Neural progenitor cell (in vitro differentiated cells): Measurements from ENCODE around the gene DOHH. TPM values are rescaled to one million over a fixed set of nuclear protein-coding genes. Genes with fewer than 3 reads are reported as not detected.

Experiments
- DNase-seq: peaks from one replicate; pipeline ENCODE4 v3.0.0-alpha.2; 2016; ENCODE audit warnings: low spot score
- H2AFZ ChIP-seq: fragments of 200-600 bp; sonication (generic); replicated peaks from 2 replicates; pipeline ENCODE4 v1.6.1; 2016; ENCODE audit warnings: antibody characterized with exemption
- H3F3A ChIP-seq: fragments of 200-600 bp; sonication (generic); 2 replicates; pipeline ENCODE4 v1.6.1; 2016; ENCODE audit warnings: antibody characterized with exemption, low read depth
- H3K27ac ChIP-seq: fragments of 200-600 bp; sonication (generic); 2 replicates; pipeline ENCODE4 v1.5.1; 2016; ENCODE audit warnings: mild to moderate bottlenecking
- H3K27me3 ChIP-seq: fragments of 200-600 bp; sonication (generic); 2 replicates; pipeline ENCODE4 v1.6.1; 2016; ENCODE audit warnings: mild to moderate bottlenecking, moderate library complexity
- H3K36me3 ChIP-seq: fragments of 200-600 bp; sonication (generic); 2 replicates; pipeline ENCODE4 v1.5.1; 2016
- H3K4me1 ChIP-seq: fragments of 200-600 bp; sonication (generic); 2 replicates; pipeline ENCODE4 v1.6.1; 2016; ENCODE audit warnings: mixed run types
- H3K4me2 ChIP-seq: fragments of 200-600 bp; sonication (generic); 2 replicates; pipeline ENCODE4 v1.6.1; 2016
- H3K4me3 ChIP-seq: fragments of 200-600 bp; sonication (generic); 2 replicates; pipeline ENCODE4 v1.5.1; 2016
- H3K79me2 ChIP-seq: fragments of 200-600 bp; sonication (generic); 2 replicates; pipeline ENCODE4 v1.6.1; 2016; ENCODE audit warnings: low read depth
- H3K9ac ChIP-seq: fragments of 200-600 bp; sonication (generic); 2 replicates; pipeline ENCODE4 v1.6.1; 2016
- H3K9me3 ChIP-seq: fragments of 200-600 bp; sonication (generic); 2 replicates; pipeline ENCODE4 v1.5.1; 2016; ENCODE audit warnings: low read depth
- H4K20me1 ChIP-seq: fragments of 200-600 bp; sonication (generic); 2 replicates; pipeline ENCODE4 v1.6.1; 2016; ENCODE audit warnings: low read depth
- H3K27ac Mint-ChIP-seq: 3 replicates; pipeline ENCODE4 v1.8.0; 2021; ENCODE audit warnings: mixed read lengths
- H3K27me3 Mint-ChIP-seq: 2 replicates; pipeline ENCODE4 v1.8.0; 2022; ENCODE audit warnings: low read depth, mild to moderate bottlenecking, inconsistent platforms, moderate library complexity, mixed read lengths; ENCODE audit not compliant: insufficient read depth
- H3K36me3 Mint-ChIP-seq: 3 replicates; pipeline ENCODE4 v1.8.0; 2021; ENCODE audit warnings: mixed read lengths
- H3K4me1 Mint-ChIP-seq: 3 replicates; pipeline ENCODE4 v1.8.0; 2021; ENCODE audit warnings: mixed read lengths
- H3K4me3 Mint-ChIP-seq: 3 replicates; pipeline ENCODE4 v1.8.0; 2021; ENCODE audit warnings: mild to moderate bottlenecking, moderate library complexity, mixed read lengths
- H3K9me3 Mint-ChIP-seq: 3 replicates; pipeline ENCODE4 v1.8.0; 2020; ENCODE audit warnings: mixed read lengths
- CTCF ChIP-seq: fragments of 200-600 bp; sonication (generic); IDR thresholded peaks from 2 replicates; pipeline ENCODE4 v1.5.1; 2017; ENCODE audit warnings: antibody characterized with exemption, mild to moderate bottlenecking
- EZH2 ChIP-seq: fragments of 200-600 bp; sonication (generic); IDR thresholded peaks from 2 replicates; pipeline ENCODE4 v1.6.1; 2017; ENCODE audit warnings: antibody characterized with exemption, mild to moderate bottlenecking, moderate library complexity
- EZH2phosphoT487 ChIP-seq: fragments of 200-600 bp; sonication (generic); IDR thresholded peaks from 2 replicates; pipeline ENCODE4 v1.6.1; 2017; ENCODE audit warnings: antibody characterized with exemption
- total RNA-seq: library from RNA; depleted of rRNA; stranded (reverse); fragments of >200 nt; gene quantifications from 2 replicates; pipeline ENCODE4 v1.2.3, GENCODE V29; 2015; ENCODE audit warnings: low replicate concordance

Gene DOHH
- total RNA-seq, 1 donor from 2014 or later, result 0.69 TPM

DNA sequence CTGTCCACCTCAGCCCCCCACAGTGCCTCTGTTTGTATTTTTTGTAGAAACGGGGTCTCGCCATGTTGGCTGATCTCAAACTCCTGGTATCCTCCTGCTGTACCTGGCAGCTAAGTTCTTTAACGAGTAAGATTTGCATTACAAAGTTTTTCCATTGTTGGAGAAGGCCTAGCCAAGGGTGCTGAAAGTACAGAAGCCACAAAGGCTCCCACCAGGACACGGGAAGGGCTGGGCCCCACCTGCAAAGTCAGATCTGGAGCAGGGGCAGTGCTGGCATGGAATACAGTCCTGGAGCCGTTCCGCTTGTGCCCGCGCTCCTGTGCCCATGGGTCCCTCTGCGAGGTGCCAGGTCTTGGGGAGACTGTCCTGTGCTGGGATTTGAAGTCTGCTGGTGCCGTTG is 17.8 kb upstream of the DOHH start:
- Histone ChIP-seq H3K4me3 (no peak overlapping the region), H3F3A (no peaks in the 10 kb centered on the region), H3K27ac (no peak overlapping the region), H4K20me1 (peaks cover 100% of the 10 kb centered on the region), H3K36me3 (no peaks in the 10 kb centered on the region), H3K9me3 (no peaks in the 10 kb centered on the region), H3K9ac (no peak overlapping the region), H3K4me1 (peaks cover 4% of the 10 kb centered on the region), H3K4me2 (no peak overlapping the region), H2AFZ (no peak overlapping the region), H3K27me3 (no peaks in the 10 kb centered on the region), H3K79me2 (peaks cover 81% of the 10 kb centered on the region)
- DNase-seq, result no peak
- Mint-ChIP-seq H3K9me3 (no peaks in the 10 kb centered on the region), H3K27ac (no peak overlapping the region), H3K4me1 (peaks cover 13% of the 10 kb centered on the region), H3K4me3 (no peak overlapping the region), H3K27me3 (no peaks in the 10 kb centered on the region), H3K36me3 (peaks cover 6% of the 10 kb centered on the region)
- TF ChIP-seq EZH2phosphoT487 (no peak), EZH2 (no peak), CTCF (no peak)

- Histone ChIP-seq H3K79me2 (peaks cover 87% of the 10 kb centered on the region), H3K4me2 (no peak overlapping the region)
These were observed 17.2 kb upstream of the DOHH start for GRCh38 chr19:3517638-3518037.

DNA sequence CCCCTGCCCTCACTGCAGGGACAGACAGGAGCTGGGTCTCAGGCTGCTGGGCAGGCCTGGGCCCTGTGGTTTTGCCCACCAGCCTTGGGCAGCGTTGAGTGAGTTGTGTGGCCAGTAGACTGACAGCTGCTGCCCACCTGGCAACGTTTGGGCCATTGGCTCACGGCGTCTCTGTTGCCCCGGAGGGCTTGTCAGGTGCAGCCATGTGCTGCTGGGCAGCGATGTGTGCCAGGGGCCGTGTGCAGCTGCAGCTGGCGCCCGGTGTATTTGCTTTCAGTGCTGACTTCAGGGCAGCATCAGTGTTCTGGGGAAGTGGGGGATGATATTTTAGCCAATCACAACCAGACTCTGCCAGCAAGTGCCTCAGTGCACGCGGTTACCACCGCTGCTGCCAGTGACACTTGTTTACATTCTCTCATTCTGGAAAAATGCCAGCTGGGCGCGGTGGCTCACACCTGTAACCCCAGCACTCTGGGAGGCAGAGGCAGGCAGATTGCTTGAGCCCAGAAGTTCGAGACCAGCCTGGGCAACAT is 16.3 kb upstream of the DOHH start:
- no peak overlapping the region for H3K27ac Mint-ChIP-seq

More at GRCh38 chr19:3517638-3518037, 17.2 kb upstream of the DOHH start:
- no peaks in the 10 kb centered on the region for H3K36me3 ChIP-seq
- no peak overlapping the region for H3K4me3 ChIP-seq
- no peaks in the 10 kb centered on the region for H3K9me3 ChIP-seq
- H3K9ac ChIP-seq, result no peak overlapping the region
- H4K20me1 ChIP-seq, result peaks cover 100% of the 10 kb centered on the region
- DNase-seq, result no peak
- no peak overlapping the region for H3K27ac ChIP-seq
- H3K27me3 ChIP-seq, result no peaks in the 10 kb centered on the region
- Mint-ChIP-seq H3K27ac (no peak overlapping the region), H3K36me3 (peaks cover 6% of the 10 kb centered on the region), H3K9me3 (no peaks in the 10 kb centered on the region), H3K4me3 (no peak overlapping the region), H3K4me1 (peaks cover 13% of the 10 kb centered on the region), H3K27me3 (no peaks in the 10 kb centered on the region)
- peaks cover 4% of the 10 kb centered on the region for H3K4me1 ChIP-seq
- H2AFZ ChIP-seq, result no peak overlapping the region
- no peaks in the 10 kb centered on the region for H3F3A ChIP-seq
- no peak for TF ChIP-seq EZH2phosphoT487

More for the DNA sequence above, 16.3 kb upstream of the DOHH start:
- no peak overlapping the region for H3K4me3 Mint-ChIP-seq
- H3K9me3 Mint-ChIP-seq, result no peaks in the 10 kb centered on the region
- H3K4me2 ChIP-seq, result no peak overlapping the region
- H3K4me1 Mint-ChIP-seq, result peaks cover 13% of the 10 kb centered on the region
- no peak overlapping the region for H3K9ac ChIP-seq
- no peaks in the 10 kb centered on the region for H3K27me3 ChIP-seq
- H3F3A ChIP-seq, result no peaks in the 10 kb centered on the region
- peaks cover 4% of the 10 kb centered on the region for H3K36me3 Mint-ChIP-seq
- TF ChIP-seq CTCF (no peak), EZH2phosphoT487 (no peak), EZH2 (no peak)
- H3K27me3 Mint-ChIP-seq, result no peaks in the 10 kb centered on the region
- no peak overlapping the region for H2AFZ ChIP-seq
- peaks cover 100% of the 10 kb centered on the region for H4K20me1 ChIP-seq
- no peaks in the 10 kb centered on the region for H3K9me3 ChIP-seq
- peaks cover 96% of the 10 kb centered on the region for H3K79me2 ChIP-seq
- H3K36me3 ChIP-seq, result no peaks in the 10 kb centered on the region
- no peak overlapping the region for H3K4me3 ChIP-seq
- no peak for DNase-seq
- peaks cover 4% of the 10 kb centered on the region for H3K4me1 ChIP-seq
- H3K27ac ChIP-seq, result no peak overlapping the region
